ENCODE data around the gene TRIM31.

- TF ChIP-seq EP300 (IDR thresholded peaks at IDR 0.05; ENCODE audit: borderline replicate concordance in 1 of 2, low read depth in 1 of 2, low read length in 1 of 2) (no peak), TAF1 (IDR thresholded peaks at IDR 0.05; ENCODE audit: borderline replicate concordance, low read depth, low read length) (no peak), CTCF (IDR thresholded peaks at IDR 0.05) (no peak), USF2 (IDR thresholded peaks at IDR 0.05; ENCODE audit: borderline replicate concordance, low read depth, low read length) (no peak), TEAD4 (IDR thresholded peaks at IDR 0.05; ENCODE audit: borderline replicate concordance, insufficient read depth) (no peak), FOXM1 (IDR thresholded peaks at IDR 0.05; ENCODE audit: low read depth) (no peak), GABPA (IDR thresholded peaks at IDR 0.05; ENCODE audit: low read depth) (no peak), ELF1 (IDR thresholded peaks at IDR 0.05) (no peak)
These were observed 21.1 kb downstream of the TRIM31 start for GRCh38 chr6:30091577-30092381.
